GM21390 (cell line): ENCODE measurements around the gene XRCC5.

ENCODE experiments used
- ATAC-seq: cut with Tn5 transposase; IDR thresholded peaks from one replicate; pipeline ENCODE4 v1.9.1; 2021; ENCODE audit not compliant: unreplicated experiment

XRCC5 gene

GRCh38 chr2:216222650-216223352 lies 113.7 kb downstream of the XRCC5 start:
- ATAC-seq: peak; percentile 62

DNA sequence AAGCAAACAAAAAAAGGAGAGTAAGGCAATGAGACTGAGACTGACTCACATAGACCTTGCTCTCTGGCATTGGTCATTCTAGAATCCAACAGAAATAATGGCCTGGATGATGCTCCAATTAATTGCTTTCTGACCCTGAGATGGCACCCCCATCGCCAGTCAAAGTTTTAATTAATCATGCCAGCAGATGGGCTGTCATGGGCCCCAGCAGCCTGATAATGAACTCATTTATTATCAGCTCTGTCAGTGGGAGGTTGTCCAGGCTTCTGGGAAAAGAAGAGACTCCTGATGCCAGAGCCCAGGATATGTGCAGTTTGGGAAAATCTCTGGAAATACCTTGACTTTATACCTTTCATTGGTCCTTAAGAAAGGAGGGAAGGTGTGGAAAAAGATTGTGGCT lies 115.2 kb downstream of the XRCC5 start:
- ATAC-seq: no peak

DNA sequence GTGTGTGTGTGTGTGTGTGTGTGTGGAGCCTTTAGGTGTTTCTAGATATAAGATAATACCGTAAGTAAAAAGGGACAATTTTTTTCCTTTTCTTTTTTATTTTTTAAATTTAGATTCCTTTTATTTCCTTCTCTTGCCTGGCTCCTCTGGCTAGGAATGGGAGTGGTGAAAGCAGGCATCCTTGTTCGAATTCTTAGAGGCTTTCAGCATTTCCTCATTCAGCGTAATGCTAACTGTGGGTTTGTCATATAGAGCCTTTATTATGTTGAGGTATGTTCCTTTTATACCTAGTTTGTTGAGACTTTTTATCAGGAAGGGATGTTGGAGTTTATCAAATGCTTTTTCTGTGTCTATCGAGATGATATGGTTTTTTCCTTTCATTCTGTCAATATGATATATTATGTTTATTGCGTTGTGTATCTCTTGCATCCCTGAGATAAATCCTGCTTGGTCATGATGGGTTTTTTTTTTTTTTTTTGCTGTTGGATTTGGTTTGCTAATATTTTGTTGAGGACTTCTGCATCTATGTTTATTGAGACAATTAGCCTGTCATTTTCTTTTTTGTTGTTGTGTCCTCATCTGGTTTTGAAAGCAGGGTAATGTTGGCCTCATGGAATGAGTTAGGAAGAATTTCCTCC lies 120.2 kb downstream of the XRCC5 start:
- ATAC-seq: no peak

GRCh38 chr2:216231867-216232266 lies 122.7 kb downstream of the XRCC5 start:
- no peak for ATAC-seq

DNA sequence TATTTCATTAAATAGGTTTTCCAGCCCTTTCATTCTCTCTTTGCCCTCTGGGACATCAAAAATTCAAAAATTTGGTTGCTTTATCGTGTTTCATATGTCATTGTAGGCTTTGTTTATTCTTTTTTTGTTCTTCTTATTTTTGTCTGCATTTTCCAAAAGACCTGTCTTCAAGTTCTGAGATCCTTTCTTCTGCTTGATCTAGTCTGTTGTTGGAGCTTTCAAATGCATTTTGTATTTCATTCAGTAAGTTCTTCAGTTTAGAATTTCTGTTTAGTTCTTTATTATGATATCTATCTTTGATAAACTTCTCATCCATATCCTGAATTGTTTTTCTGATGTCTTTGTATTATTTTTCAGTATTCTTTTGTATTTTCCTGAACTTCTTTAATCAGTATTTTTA lies 123.6 kb downstream of the XRCC5 start:
- ATAC-seq: no peak

DNA sequence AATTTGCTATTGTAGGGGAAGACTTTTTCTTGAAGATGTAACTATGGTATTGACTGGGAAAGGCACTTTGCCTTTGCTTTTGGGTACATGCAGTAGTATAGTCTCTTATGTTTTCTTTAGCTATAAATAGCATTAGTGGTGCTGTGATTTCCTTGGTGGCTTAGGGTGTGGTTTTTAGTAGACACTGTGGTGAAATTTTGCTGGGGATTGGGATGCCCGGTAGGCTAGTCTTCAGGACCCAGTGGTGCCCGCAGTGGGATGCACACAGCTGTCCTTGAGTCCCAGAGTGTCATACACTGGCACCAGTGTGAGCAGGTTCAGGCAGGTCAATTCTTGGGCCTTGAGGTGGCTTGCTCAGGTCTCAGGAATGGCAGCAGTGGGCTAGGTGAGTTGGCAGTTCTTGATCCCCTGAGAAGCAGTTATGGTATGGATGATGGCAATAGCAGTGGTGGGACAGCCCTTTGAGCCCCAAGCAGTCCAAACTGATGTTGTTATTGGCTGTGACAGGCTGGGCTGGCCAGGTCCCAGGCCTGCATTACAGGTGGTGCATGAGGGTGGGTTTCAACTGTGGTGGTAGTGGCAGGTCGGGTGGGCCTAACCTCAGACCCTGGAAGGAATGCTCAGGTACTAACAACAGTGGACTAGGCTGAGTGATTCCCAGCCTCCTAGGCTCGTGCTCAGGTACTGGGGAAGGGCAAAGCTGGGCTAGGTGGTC lies 124.3 kb downstream of the XRCC5 start:
- ATAC-seq: no peak

DNA sequence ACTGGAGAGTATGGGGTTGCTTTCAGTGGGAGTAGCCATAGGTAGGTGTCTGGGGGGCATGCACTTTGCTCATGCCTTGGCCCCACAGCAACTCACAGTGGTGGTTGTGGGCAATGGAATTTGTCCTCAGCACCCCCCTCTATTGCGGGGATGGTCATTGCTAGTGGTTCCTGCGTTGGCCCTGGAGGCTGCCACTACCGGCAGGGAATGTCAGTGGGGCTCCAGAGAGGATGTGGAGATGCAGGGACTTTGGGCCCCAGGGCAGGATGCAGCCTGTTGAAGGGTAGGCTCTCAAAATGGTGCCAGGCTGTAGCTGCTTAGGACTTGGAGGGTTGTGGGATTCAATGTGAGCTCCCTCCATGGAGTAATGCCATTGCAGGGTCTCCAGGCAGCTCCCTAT lies 125.0 kb downstream of the XRCC5 start:
- no peak for ATAC-seq

DNA sequence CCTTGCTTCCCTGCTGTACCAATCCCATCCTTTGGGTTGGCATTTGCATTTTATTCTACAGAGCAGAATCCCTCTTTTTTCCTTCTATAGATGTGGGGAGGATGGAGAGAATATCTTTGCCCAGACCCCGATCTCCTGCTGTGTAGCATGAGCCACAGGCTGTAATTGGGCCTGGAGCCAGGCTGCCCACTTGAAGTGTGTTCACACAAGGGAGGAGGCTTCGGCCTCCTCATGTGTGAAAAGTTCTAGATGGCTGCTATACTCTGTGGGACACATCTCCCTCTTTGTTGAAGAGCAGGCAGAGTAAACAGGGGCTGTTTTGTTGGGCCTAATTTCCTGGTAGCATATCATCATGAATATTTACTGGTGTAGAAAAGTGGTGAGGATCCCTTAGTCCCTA lies 126.3 kb downstream of the XRCC5 start:
- no peak for ATAC-seq

- no peak for ATAC-seq
These were observed 126.7 kb downstream of the XRCC5 start for GRCh38 chr2:216235896-216236295.

- no peak for ATAC-seq
These were observed 127.3 kb downstream of the XRCC5 start for GRCh38 chr2:216236486-216236885.

- no peak for ATAC-seq
These were observed 133.2 kb downstream of the XRCC5 start for GRCh38 chr2:216242365-216242764.

GRCh38 chr2:216243026-216243425 lies 133.9 kb downstream of the XRCC5 start:
- ATAC-seq: no peak

DNA sequence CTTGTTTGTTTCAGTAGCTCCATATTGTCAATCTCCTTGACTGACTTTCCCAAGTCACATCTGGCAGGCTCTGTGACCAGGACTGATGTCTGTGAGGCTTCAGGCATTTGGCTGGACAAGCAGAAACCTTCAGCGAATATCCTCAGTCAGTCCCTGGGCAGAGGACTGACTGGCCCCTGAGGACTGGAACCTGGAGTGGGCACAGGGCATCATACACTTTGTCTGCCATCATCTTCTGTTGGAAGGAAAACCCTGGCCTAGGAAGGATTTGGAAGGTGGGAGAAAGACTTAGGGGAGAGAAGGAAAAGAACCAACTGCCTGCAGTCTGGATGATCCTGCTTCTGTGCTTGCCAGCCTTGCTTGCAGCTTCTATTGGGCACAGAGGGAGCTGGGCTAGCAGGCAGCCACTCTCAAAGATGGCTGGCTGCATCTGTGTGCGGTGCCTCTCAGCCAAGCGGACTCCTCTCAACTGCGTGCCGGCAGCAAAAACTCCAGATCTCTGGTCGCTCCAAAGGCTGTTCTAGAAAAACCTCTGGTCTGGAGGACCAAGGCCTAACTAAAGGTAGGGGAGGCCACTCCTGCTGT lies 136.3 kb downstream of the XRCC5 start:
- ATAC-seq: no peak

DNA sequence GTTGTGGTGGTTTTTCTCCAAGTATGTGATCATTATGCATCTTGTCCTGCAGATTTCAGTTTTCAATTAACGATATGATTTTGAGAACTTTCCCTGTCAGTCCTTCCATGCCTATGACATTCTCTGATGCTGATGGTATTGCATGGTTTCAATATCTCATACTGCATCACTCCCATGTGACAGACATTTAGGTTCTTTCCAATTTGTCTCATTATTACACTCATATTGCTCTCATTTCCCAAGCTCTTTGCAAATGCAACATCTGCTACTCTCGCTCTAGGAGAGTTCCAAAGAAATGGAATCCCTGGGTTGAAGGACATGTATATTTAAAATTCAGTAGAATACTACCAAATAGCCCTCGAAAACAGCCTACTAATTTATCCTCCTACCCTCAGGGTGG lies 137.6 kb downstream of the XRCC5 start:
- ATAC-seq: no peak
